SU-DHL-6 (cell line): ENCODE measurements around the gene ANXA9.

Experiments
- H2AFZ ChIP-seq: fragments of 200-600 bp; sonication (generic); 2 replicates; pipeline ENCODE4 v1.6.1; 2014; ENCODE audit warnings: low read depth, mild to moderate bottlenecking, moderate library complexity, mixed read lengths, antibody characterized with exemption, low read length; ENCODE audit not compliant: severe bottlenecking
- H3F3A ChIP-seq: fragments of 200-600 bp; shearing (Covaris generic); 2 replicates; pipeline ENCODE4 v1.6.0; 2016; ENCODE audit warnings: antibody characterized with exemption, mild to moderate bottlenecking; ENCODE audit not compliant: insufficient read depth
- H3K27ac ChIP-seq: fragments of 200-600 bp; sonication (generic); 2 replicates; pipeline ENCODE4 v1.5.1; 2016; ENCODE audit warnings: low read depth, mild to moderate bottlenecking, low read length, moderate library complexity, mixed read lengths
- H3K27me3 ChIP-seq: fragments of 200-600 bp; sonication (generic), shearing (Covaris generic); 2 replicates; pipeline ENCODE4 v1.6.0; 2014; ENCODE audit warnings: mild to moderate bottlenecking, low read length
- H3K36me3 ChIP-seq: fragments of 200-600 bp; sonication (generic); 2 replicates; pipeline ENCODE4 v1.6.1; 2014; ENCODE audit warnings: mild to moderate bottlenecking, low read length, mixed read lengths
- H3K4me2 ChIP-seq: fragments of 300-600, 200-600 bp; shearing (Covaris generic), sonication (generic); 2 replicates; pipeline ENCODE4 v1.6.0; 2014; ENCODE audit warnings: low read length, low read depth, mild to moderate bottlenecking; ENCODE audit not compliant: poor library complexity, severe bottlenecking
- H3K4me3 ChIP-seq: fragments of 200-600 bp; sonication (generic); 2 replicates; pipeline ENCODE4 v1.5.1; 2014; ENCODE audit warnings: antibody characterized with exemption, low read length, mild to moderate bottlenecking, mixed read lengths; ENCODE audit not compliant: insufficient read depth, poor library complexity, severe bottlenecking
- H3K79me2 ChIP-seq: fragments of 200-600 bp; sonication (generic); 2 replicates; pipeline ENCODE4 v1.6.1; 2014; ENCODE audit warnings: mild to moderate bottlenecking, low read length, moderate library complexity; ENCODE audit not compliant: insufficient read depth
- H3K9ac ChIP-seq: fragments of 200-600 bp; sonication (generic); 2 replicates; pipeline ENCODE4 v1.7.0; 2014; ENCODE audit warnings: mild to moderate bottlenecking, low read length
- H3K9me2 ChIP-seq: fragments of 200-600 bp; sonication (generic); replicated peaks from 2 replicates; pipeline ENCODE4 v1.6.1; 2014; ENCODE audit warnings: low read length; ENCODE audit not compliant: insufficient read depth
- H3K9me3 ChIP-seq: fragments of 200-600 bp; sonication (generic); 2 replicates; pipeline ENCODE4 v1.6.1; 2014; ENCODE audit warnings: low read length, mixed read lengths; ENCODE audit not compliant: insufficient read depth
- H4K20me1 ChIP-seq: fragments of 200-600 bp; sonication (generic); 2 replicates; pipeline ENCODE4 v1.6.1; 2014; ENCODE audit warnings: low read depth, mild to moderate bottlenecking, antibody characterized with exemption, low read length, moderate library complexity, mixed read lengths
- EZH2phosphoT487 ChIP-seq: fragments of 200-600 bp; sonication (generic), shearing (Covaris generic); conservative IDR thresholded peaks from 2 replicates; pipeline ENCODE4 v1.6.1; 2018; ENCODE audit warnings: mild to moderate bottlenecking, antibody characterized with exemption, low read length, moderate library complexity, mixed read lengths
- TF ChIP-seq, protein P1 (sequence below): fragments of 200-600 bp; sonication (generic); IDR thresholded peaks from one replicate; pipeline ENCODE4 v1.5.1; 2017; ENCODE audit warnings: antibody characterized with exemption, mild to moderate bottlenecking, low read length, moderate library complexity; ENCODE audit not compliant: insufficient read depth, poor library complexity, severe bottlenecking

The ANXA9 gene

DNA sequence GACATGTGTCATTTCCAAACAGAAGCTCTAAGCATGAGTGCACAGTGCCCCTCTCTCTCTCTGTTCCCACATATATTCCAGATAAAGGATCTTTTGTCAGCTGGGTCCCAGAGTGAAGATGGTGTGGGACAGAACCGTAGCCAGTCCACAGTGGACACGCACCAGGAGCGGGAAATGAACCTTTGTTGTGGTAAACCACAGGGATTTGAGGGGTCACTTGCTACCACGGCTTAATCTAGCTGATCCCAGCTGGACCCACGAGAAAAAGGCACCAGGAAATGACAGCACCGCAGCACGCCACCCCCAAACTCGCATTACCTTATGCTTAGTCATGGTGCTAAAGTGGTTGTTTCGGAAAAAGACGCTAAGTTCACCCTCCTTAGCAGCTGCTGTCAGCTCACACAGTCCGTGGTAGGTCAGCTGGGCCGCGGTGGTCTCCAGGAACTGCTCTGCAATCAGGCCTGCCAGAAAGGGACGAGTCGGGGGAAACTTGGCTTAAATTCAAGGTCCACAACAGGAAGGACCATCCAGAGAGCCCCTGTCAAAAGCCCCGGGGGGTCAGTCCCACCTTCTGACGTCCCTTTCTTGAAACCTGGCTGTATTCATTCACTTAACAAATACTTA, 17.1 kb downstream of the ANXA9 start:
- Histone ChIP-seq H3K9ac (no peak overlapping the region), H3K4me2 (no peak overlapping the region), H4K20me1 (no peaks in the 10 kb centered on the region), H2AFZ (no peak overlapping the region), H3K27me3 (no peaks in the 10 kb centered on the region), H3K9me2 (no peaks in the 10 kb centered on the region), H3K27ac (no peak overlapping the region), H3K4me3 (no peak overlapping the region), H3K36me3 (no peaks in the 10 kb centered on the region), H3F3A (no peaks in the 10 kb centered on the region), H3K9me3 (no peaks in the 10 kb centered on the region), H3K79me2 (no peaks in the 10 kb centered on the region)
- no peak for TF ChIP-seq EZH2phosphoT487
- TF ChIP-seq, protein P1, sequence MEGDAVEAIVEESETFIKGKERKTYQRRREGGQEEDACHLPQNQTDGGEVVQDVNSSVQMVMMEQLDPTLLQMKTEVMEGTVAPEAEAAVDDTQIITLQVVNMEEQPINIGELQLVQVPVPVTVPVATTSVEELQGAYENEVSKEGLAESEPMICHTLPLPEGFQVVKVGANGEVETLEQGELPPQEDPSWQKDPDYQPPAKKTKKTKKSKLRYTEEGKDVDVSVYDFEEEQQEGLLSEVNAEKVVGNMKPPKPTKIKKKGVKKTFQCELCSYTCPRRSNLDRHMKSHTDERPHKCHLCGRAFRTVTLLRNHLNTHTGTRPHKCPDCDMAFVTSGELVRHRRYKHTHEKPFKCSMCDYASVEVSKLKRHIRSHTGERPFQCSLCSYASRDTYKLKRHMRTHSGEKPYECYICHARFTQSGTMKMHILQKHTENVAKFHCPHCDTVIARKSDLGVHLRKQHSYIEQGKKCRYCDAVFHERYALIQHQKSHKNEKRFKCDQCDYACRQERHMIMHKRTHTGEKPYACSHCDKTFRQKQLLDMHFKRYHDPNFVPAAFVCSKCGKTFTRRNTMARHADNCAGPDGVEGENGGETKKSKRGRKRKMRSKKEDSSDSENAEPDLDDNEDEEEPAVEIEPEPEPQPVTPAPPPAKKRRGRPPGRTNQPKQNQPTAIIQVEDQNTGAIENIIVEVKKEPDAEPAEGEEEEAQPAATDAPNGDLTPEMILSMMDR, result no peak

- Histone ChIP-seq H3K27ac (no peak overlapping the region), H3K36me3 (no peaks in the 10 kb centered on the region), H3K27me3 (no peaks in the 10 kb centered on the region), H3F3A (no peaks in the 10 kb centered on the region), H3K4me3 (no peak overlapping the region), H3K9me3 (no peaks in the 10 kb centered on the region), H4K20me1 (no peaks in the 10 kb centered on the region), H3K79me2 (no peaks in the 10 kb centered on the region), H3K4me2 (no peak overlapping the region), H3K9me2 (no peaks in the 10 kb centered on the region), H2AFZ (no peak overlapping the region), H3K9ac (no peak overlapping the region)
- no peak for TF ChIP-seq EZH2phosphoT487
- TF ChIP-seq, protein P1, result no peak
Measured at GRCh38 chr1:150999926-151000325, 17.8 kb downstream of the ANXA9 start.

DNA sequence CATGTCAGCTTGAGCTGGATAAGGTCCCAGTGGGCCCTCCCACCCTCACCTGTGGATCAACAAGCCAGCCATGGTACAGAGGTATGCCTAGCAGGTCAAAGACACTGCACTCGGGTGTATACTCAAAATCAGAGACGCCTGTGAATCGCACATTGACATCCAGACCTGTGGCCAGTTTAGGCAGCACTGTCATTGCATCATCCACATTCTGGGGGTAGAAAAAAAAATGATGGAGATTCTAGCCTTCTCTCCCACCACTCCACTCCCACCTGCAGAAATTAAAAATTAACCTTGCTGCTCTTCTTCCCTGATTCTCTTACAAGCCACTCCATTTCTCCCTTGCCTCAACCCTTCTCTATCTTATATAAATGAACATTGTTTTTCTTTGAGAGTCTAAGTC, 18.3 kb downstream of the ANXA9 start:
- no peaks in the 10 kb centered on the region for H3K79me2 ChIP-seq
- no peak overlapping the region for H3K4me2 ChIP-seq
- no peak overlapping the region for H2AFZ ChIP-seq
- no peaks in the 10 kb centered on the region for H3K27me3 ChIP-seq
- no peak overlapping the region for H3K27ac ChIP-seq
- H3F3A ChIP-seq, result no peaks in the 10 kb centered on the region
- no peaks in the 10 kb centered on the region for H3K36me3 ChIP-seq
- TF ChIP-seq, protein P1, result no peak
- TF ChIP-seq EZH2phosphoT487, result no peak
- no peaks in the 10 kb centered on the region for H3K9me3 ChIP-seq
- H3K9ac ChIP-seq, result no peak overlapping the region
- no peak overlapping the region for H3K4me3 ChIP-seq
- no peaks in the 10 kb centered on the region for H3K9me2 ChIP-seq
- H4K20me1 ChIP-seq, result no peaks in the 10 kb centered on the region
